PC-9 (cell line): ENCODE results near the gene ELAVL1. TPM values are rescaled to one million over a fixed set of nuclear protein-coding genes. Genes with fewer than 3 reads are reported as not detected.
"Not testable (repeated sequence)": the region's sequence is repeated elsewhere in the genome, so short reads cannot be mapped to it uniquely, and the experiment has no call there.

ENCODE experiments used
- BruUV-seq: library from RNA; stranded (reverse); fragments of 400-500 nt; replicated peaks from 2 replicates; lab custom pipeline; 2021; lab: Mats Ljungman, UMichigan
- CTCF ChIA-PET: fragments of 300-600 bp; sonication (Branson Sonifier 250); formaldehyde crosslinking; loops from one replicate; lab custom pipeline; 2022; ENCODE audit warnings: antibody characterized with exemption; lab: Charles Lee
- POLR2A ChIA-PET: fragments of 300-600 bp; sonication (Branson Sonifier 250); formaldehyde crosslinking; loops from one replicate; lab custom pipeline; 2022; ENCODE audit warnings: antibody characterized with exemption; ENCODE audit not compliant: unreplicated experiment; lab: Charles Lee
- DNase-seq, 2 experiments: peaks; one replicate each; pipeline versions ENCODE4 v3.0.0 to v3.0.0-alpha.2; 2015 to 2022; ENCODE audit warnings: mixed read lengths in 1 of 2
- H2AFZ ChIP-seq: fragments of 200-600 bp; sonication (generic); 2 replicates; pipeline ENCODE4 v1.8.1; 2017; ENCODE audit warnings: antibody characterized with exemption
- H3F3A ChIP-seq: fragments of 200-600 bp; sonication (generic); 2 replicates; pipeline ENCODE4 v1.8.1; 2017; ENCODE audit warnings: antibody characterized with exemption, mild to moderate bottlenecking, low read depth; ENCODE audit not compliant: insufficient read depth
- H3K27ac ChIP-seq: fragments of 200-600 bp; sonication (generic); 2 replicates; pipeline ENCODE4 v1.6.1; 2016; ENCODE audit warnings: mixed run types
- H3K27me3 ChIP-seq: fragments of 200-600 bp; sonication (generic); 2 replicates; pipeline ENCODE4 v1.6.1; 2016; ENCODE audit warnings: low read depth, mixed run types; ENCODE audit not compliant: insufficient read depth
- H3K36me3 ChIP-seq: fragments of 200-600 bp; sonication (generic); 2 replicates; pipeline ENCODE4 v1.6.1; 2016; ENCODE audit warnings: low read depth, mixed run types
- H3K4me1 ChIP-seq: fragments of 200-600 bp; sonication (generic); replicated peaks from 2 replicates; pipeline ENCODE4 v1.6.1; 2016; ENCODE audit warnings: mixed run types; ENCODE audit not compliant: insufficient read depth
- H3K4me2 ChIP-seq: fragments of 200-600 bp; sonication (generic); 2 replicates; pipeline ENCODE4 v1.6.1; 2017; ENCODE audit warnings: mixed run types
- H3K4me3 ChIP-seq: fragments of 200-600 bp; sonication (generic); 2 replicates; pipeline ENCODE4 v1.6.1; 2016; ENCODE audit warnings: mixed run types
- H3K79me2 ChIP-seq: fragments of 200-600 bp; sonication (generic); 2 replicates; pipeline ENCODE4 v1.6.1; 2017; ENCODE audit warnings: low read depth, mixed run types
- H3K9me2 ChIP-seq: fragments of 200-600 bp; sonication (generic); 2 replicates; pipeline ENCODE4 v1.8.1; 2017; ENCODE audit warnings: mild to moderate bottlenecking; ENCODE audit not compliant: insufficient read depth
- H3K9me3 ChIP-seq: fragments of 200-600 bp; sonication (generic); 2 replicates; pipeline ENCODE4 v1.8.1; 2016; ENCODE audit warnings: low read depth; ENCODE audit not compliant: insufficient read depth
- H4K20me1 ChIP-seq: fragments of 200-600 bp; sonication (generic); 2 replicates; pipeline ENCODE4 v1.8.1; 2017; ENCODE audit not compliant: insufficient read depth
- CTCF ChIP-seq: fragments of 200-600 bp; sonication (generic); conservative IDR thresholded peaks from 2 replicates; pipeline ENCODE4 v1.6.1; 2017; ENCODE audit warnings: mixed run types, antibody characterized with exemption, mild to moderate bottlenecking, moderate library complexity
- EZH2 ChIP-seq: fragments of 200-600 bp; sonication (generic); IDR thresholded peaks from 2 replicates; pipeline ENCODE4 v1.8.0; 2017; ENCODE audit warnings: antibody characterized with exemption, low read depth
- intact Hi-C: fragments of 100-400 bp; cut with micrococcal nuclease; formaldehyde crosslinking; loops from one replicate; pipeline ENCODE4 v1.10.0; 2022; ENCODE audit not compliant: unreplicated experiment
- total RNA-seq: library from RNA; stranded (reverse); gene quantifications from 2 replicates; pipeline ENCODE4 v1.2.3, GENCODE V29; 2021

The ELAVL1 gene
- total RNA-seq, 1 experiment from 2014 or later: 108 TPM

DNA sequence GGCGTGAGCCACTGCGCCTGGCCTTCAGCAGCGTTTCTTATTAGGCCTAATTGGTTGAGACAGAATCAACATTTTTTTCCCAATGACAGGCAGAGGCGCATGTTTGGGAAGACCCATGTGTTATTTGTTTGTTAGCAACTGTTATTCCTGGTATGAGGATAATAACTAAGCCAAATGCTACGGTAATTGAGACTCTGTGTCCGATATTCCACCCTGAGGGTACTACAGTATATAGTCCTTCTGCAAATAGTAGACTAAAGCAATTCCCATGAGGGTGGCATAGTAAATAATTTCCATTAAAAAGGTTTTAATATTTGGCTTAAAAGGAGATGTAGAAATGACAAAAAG lies 28.7 kb upstream of the ELAVL1 start:
- Histone ChIP-seq H2AFZ (no peak overlapping the region), H4K20me1 (no peaks in the 10 kb centered on the region), H3F3A (no peaks in the 10 kb centered on the region), H3K79me2 (no peaks in the 10 kb centered on the region), H3K36me3 (no peaks in the 10 kb centered on the region), H3K27me3 (peaks cover 6% of the 10 kb centered on the region; the same call in 1 of the 2 replicates), H3K4me3 (no peak overlapping the region), H3K9me2 (no peaks in the 10 kb centered on the region), H3K27ac (no peak overlapping the region), H3K9me3 (no peaks in the 10 kb centered on the region), H3K4me1 (0 out of 2 replicates have a peak, but pooled peaks cover under 1% of the 10 kb centered on the region), H3K4me2 (no peak overlapping the region)
- TF ChIP-seq EZH2 (no peak), CTCF (no peak)
- CTCF ChIA-PET: no interaction called here
- intact Hi-C loops: no loop called here
- no peak for DNase-seq
- no TSS peak for BruUV-seq
- POLR2A ChIA-PET: no interaction called here

DNA sequence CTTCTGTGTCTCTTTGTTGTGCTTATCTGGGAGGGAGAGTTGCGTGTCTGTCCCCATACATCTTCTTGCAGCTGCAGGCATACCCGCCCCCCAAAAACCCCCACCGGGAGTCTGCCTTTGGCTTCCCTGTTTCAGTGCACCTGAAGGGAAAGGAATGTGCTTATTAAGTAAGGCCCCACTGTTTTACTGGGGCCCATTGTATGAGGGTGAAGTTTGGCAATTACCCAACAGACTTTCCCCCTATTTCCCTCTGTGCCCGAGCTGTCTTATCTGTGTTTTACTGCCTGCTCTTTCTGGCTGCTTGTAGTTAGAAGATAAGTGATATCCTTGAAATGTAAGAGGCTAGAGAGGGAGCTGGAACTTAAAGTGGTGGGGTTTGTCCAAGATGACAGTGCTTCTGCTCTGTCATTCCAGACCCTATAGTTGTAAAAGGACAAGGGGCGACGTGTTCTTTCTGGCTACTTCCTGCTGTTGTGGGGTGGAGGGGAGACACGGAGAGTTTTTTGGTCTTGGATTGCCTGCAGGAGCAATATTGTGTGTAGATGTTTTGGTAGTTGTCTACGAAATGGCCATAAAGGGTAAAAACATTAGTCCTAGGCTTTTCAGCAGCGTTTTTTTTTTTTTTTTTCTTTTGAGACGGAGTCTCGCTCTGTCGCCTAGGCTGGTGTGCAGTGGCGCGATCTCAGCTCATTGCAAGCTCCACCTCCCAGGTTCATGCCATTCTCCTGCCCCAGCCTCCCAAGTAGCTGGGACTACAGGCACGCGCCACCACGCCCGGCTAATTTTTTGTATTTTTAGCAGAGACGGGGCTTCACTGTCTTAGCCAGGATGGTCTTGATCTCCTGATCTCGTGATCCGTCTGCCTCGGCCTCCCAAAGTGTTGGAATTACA lies 28.1 kb upstream of the ELAVL1 start:
- H3K9me2 ChIP-seq, CTCF ChIA-PET, H4K20me1 ChIP-seq, H3K4me1 ChIP-seq, H2AFZ ChIP-seq, H3K27me3 ChIP-seq, H3K79me2 ChIP-seq, DNase-seq, BruUV-seq, H3K4me2 ChIP-seq, H3F3A ChIP-seq, H3K27ac ChIP-seq, H3K4me3 ChIP-seq, H3K9me3 ChIP-seq, H3K36me3 ChIP-seq, intact Hi-C loops: not testable (repeated sequence)
- POLR2A ChIA-PET: interaction anchor here (0.7 kb wide), 1 partner anchor 33 kb away, joined by 3 read pairs; no protein-coding TSS in a partner anchor

DNA sequence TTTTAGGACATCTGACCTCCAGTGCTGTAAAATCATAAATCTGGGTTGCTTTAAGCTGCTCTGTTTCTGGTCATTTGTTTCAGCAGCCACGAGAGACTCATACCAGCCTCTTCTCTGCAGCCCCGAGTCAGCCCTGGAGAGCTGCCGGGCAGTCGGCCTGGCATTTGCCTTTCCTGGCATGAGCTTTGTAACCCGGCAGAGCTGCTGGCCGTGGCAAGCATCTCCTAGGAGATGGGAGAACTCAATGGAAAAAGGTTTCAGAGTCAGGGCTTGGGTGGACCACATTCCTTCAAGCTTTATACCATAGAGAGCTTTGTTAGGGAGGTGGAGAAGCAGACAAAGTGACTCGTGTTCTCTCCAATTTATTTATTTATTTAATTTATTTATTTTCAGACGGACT lies 25.5 kb upstream of the ELAVL1 start:
- ChIA-PET CTCF (interaction anchor here (0.7 kb wide), 1 partner anchor 29 kb away, joined by 3 read pairs; no protein-coding TSS in a partner anchor), POLR2A (no interaction called here)
- Histone ChIP-seq H3K4me1 (0 out of 2 replicates have a peak, but pooled peaks cover 6% of the 10 kb centered on the region), H3K4me2 (no peak overlapping the region), H3K27me3 (peaks cover under 1% of the 10 kb centered on the region; the same call in 1 of the 2 replicates), H2AFZ (no peak overlapping the region), H3K9me3 (no peaks in the 10 kb centered on the region), H3K9me2 (no peaks in the 10 kb centered on the region), H3K27ac (no peak overlapping the region), H3F3A (no peaks in the 10 kb centered on the region), H4K20me1 (no peaks in the 10 kb centered on the region), H3K36me3 (no peaks in the 10 kb centered on the region), H3K79me2 (no peaks in the 10 kb centered on the region), H3K4me3 (no peak overlapping the region)
- intact Hi-C loops: no loop called here
- no TSS peak for BruUV-seq
- DNase-seq: no peak
- TF ChIP-seq CTCF (no peak), EZH2 (no peak)
